Measurements from ENCODE around the gene CD93. TPM values are rescaled to one million over a fixed set of nuclear protein-coding genes. Genes with fewer than 3 reads are reported as not detected.

The CD93 gene
- polyA plus RNA-seq, 1 donor from 2014 or later, result not detected

- peak within 1 kb of the TSS; percentile 16 for H3K9ac ChIP-seq (ENCODE audit: low read length)
- peak within 1 kb of the TSS; percentile 66 for H3K4me3 ChIP-seq (ENCODE audit: low read length)
- no peaks in the 10 kb centered on the region for H3K9me2 ChIP-seq (ENCODE audit: insufficient read depth, low read length)
- H3K27me3 ChIP-seq (ENCODE audit: insufficient read depth, low read depth, low read length), result peaks cover 93% of the 10 kb centered on the region
- no peaks in the 10 kb centered on the region for H3K79me2 ChIP-seq (replicated peaks; ENCODE audit: insufficient read depth, low read length)
- H3K36me3 ChIP-seq (ENCODE audit: insufficient read depth, low read length), result no peaks in the 10 kb centered on the region
- H3K9me3 ChIP-seq (ENCODE audit: low read length), result no peaks in the 10 kb centered on the region
- TF ChIP-seq EZH2 (IDR thresholded peaks at IDR 0.05; ENCODE audit: borderline replicate concordance, insufficient read depth, low read length, poor library complexity, severe bottlenecking) (peak; percentile 43), RAD21 (conservative IDR thresholded peaks at IDR 0.05) (no peak)
- H3F3A ChIP-seq (ENCODE audit: insufficient read depth, low read length, poor library complexity, severe bottlenecking), result no peaks in the 10 kb centered on the region
- H3K27ac ChIP-seq (ENCODE audit: low read length), result no peak within 1 kb of the TSS
- peak within 1 kb of the TSS; percentile 8 for H2AFZ ChIP-seq (ENCODE audit: low read depth, low read length)
- peak within 1 kb of the TSS; percentile 35 for H3K4me2 ChIP-seq (ENCODE audit: low read length)
- no peaks in the 10 kb centered on the region for H4K20me1 ChIP-seq (ENCODE audit: insufficient read depth)
These were observed 36.7 kb downstream of the CD93 start, which contains the start of gene THBD for GRCh38 chr20:23049201-23050075. Gene THBD, minus strand, starts transcription at chr20:23049672. Its CDS starts 168 bp downstream, at chr20:23049504.

GRCh38 chr20:23048283-23049200, 37.6 kb downstream of the CD93 start:
- H3K9me2 ChIP-seq (ENCODE audit: insufficient read depth, low read length), result no peaks in the 10 kb centered on the region
- peaks cover 99% of the 10 kb centered on the region for H3K27me3 ChIP-seq (ENCODE audit: insufficient read depth, low read depth, low read length)
- no peaks in the 10 kb centered on the region for H3K9me3 ChIP-seq (ENCODE audit: low read length)
- TF ChIP-seq TAF1 (IDR thresholded peaks at IDR 0.05; ENCODE audit: low read depth), result no peak
- TF ChIP-seq, protein P1, sequence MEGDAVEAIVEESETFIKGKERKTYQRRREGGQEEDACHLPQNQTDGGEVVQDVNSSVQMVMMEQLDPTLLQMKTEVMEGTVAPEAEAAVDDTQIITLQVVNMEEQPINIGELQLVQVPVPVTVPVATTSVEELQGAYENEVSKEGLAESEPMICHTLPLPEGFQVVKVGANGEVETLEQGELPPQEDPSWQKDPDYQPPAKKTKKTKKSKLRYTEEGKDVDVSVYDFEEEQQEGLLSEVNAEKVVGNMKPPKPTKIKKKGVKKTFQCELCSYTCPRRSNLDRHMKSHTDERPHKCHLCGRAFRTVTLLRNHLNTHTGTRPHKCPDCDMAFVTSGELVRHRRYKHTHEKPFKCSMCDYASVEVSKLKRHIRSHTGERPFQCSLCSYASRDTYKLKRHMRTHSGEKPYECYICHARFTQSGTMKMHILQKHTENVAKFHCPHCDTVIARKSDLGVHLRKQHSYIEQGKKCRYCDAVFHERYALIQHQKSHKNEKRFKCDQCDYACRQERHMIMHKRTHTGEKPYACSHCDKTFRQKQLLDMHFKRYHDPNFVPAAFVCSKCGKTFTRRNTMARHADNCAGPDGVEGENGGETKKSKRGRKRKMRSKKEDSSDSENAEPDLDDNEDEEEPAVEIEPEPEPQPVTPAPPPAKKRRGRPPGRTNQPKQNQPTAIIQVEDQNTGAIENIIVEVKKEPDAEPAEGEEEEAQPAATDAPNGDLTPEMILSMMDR (IDR thresholded peaks at IDR 0.05; ENCODE audit: poor library complexity, severe bottlenecking), result peak; percentile 60
- TF ChIP-seq EZH2 (IDR thresholded peaks at IDR 0.05; ENCODE audit: borderline replicate concordance, insufficient read depth, low read length, poor library complexity, severe bottlenecking), result peak; percentile 72
- H4K20me1 ChIP-seq (ENCODE audit: insufficient read depth), result no peaks in the 10 kb centered on the region
- H3K4me3 ChIP-seq (ENCODE audit: low read length), result peak overlapping the region; percentile 66
- no peak overlapping the region for H3K27ac ChIP-seq (ENCODE audit: low read length)
- no peaks in the 10 kb centered on the region for H3F3A ChIP-seq (ENCODE audit: insufficient read depth, low read length, poor library complexity, severe bottlenecking)
- H3K9ac ChIP-seq (ENCODE audit: low read length), result peak overlapping the region; percentile 16
- H3K36me3 ChIP-seq (ENCODE audit: insufficient read depth, low read length), result no peaks in the 10 kb centered on the region
- H2AFZ ChIP-seq (ENCODE audit: low read depth, low read length), result peak overlapping the region; percentile 8
- H3K79me2 ChIP-seq (replicated peaks; ENCODE audit: insufficient read depth, low read length), result no peaks in the 10 kb centered on the region
- H3K4me2 ChIP-seq (ENCODE audit: low read length), result no peak overlapping the region

GRCh38 chr20:23047738-23048214, 38.3 kb downstream of the CD93 start:
- Histone ChIP-seq H3K9ac (ENCODE audit: low read length) (no peak overlapping the region), H3K27me3 (ENCODE audit: insufficient read depth, low read depth, low read length) (peaks cover 95% of the 10 kb centered on the region), H3K4me2 (ENCODE audit: low read length) (no peak overlapping the region), H3K27ac (ENCODE audit: low read length) (no peak overlapping the region), H3K9me2 (ENCODE audit: insufficient read depth, low read length) (no peaks in the 10 kb centered on the region), H2AFZ (ENCODE audit: low read depth, low read length) (no peak overlapping the region), H4K20me1 (ENCODE audit: insufficient read depth) (no peaks in the 10 kb centered on the region), H3K9me3 (ENCODE audit: low read length) (no peaks in the 10 kb centered on the region), H3K79me2 (replicated peaks; ENCODE audit: insufficient read depth, low read length) (no peaks in the 10 kb centered on the region), H3F3A (ENCODE audit: insufficient read depth, low read length, poor library complexity, severe bottlenecking) (no peaks in the 10 kb centered on the region), H3K4me3 (ENCODE audit: low read length) (peak overlapping the region; percentile 66), H3K36me3 (ENCODE audit: insufficient read depth, low read length) (no peaks in the 10 kb centered on the region)
- TF ChIP-seq, protein P2, sequence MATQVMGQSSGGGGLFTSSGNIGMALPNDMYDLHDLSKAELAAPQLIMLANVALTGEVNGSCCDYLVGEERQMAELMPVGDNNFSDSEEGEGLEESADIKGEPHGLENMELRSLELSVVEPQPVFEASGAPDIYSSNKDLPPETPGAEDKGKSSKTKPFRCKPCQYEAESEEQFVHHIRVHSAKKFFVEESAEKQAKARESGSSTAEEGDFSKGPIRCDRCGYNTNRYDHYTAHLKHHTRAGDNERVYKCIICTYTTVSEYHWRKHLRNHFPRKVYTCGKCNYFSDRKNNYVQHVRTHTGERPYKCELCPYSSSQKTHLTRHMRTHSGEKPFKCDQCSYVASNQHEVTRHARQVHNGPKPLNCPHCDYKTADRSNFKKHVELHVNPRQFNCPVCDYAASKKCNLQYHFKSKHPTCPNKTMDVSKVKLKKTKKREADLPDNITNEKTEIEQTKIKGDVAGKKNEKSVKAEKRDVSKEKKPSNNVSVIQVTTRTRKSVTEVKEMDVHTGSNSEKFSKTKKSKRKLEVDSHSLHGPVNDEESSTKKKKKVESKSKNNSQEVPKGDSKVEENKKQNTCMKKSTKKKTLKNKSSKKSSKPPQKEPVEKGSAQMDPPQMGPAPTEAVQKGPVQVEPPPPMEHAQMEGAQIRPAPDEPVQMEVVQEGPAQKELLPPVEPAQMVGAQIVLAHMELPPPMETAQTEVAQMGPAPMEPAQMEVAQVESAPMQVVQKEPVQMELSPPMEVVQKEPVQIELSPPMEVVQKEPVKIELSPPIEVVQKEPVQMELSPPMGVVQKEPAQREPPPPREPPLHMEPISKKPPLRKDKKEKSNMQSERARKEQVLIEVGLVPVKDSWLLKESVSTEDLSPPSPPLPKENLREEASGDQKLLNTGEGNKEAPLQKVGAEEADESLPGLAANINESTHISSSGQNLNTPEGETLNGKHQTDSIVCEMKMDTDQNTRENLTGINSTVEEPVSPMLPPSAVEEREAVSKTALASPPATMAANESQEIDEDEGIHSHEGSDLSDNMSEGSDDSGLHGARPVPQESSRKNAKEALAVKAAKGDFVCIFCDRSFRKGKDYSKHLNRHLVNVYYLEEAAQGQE (IDR thresholded peaks at IDR 0.05; ENCODE audit: borderline replicate concordance), result no peak
- no peak for TF ChIP-seq SMC3 (conservative IDR thresholded peaks at IDR 0.05; ENCODE audit: poor library complexity)
- no peak for TF ChIP-seq MXI1 (conservative IDR thresholded peaks at IDR 0.05; ENCODE audit: poor library complexity, severe bottlenecking)
- no peak for TF ChIP-seq EZH2 (IDR thresholded peaks at IDR 0.05; ENCODE audit: borderline replicate concordance, insufficient read depth, low read length, poor library complexity, severe bottlenecking)
- TF ChIP-seq, protein P1 (IDR thresholded peaks at IDR 0.05; ENCODE audit: poor library complexity, severe bottlenecking), result no peak
- no peak for TF ChIP-seq EP300 (conservative IDR thresholded peaks at IDR 0.05; ENCODE audit: poor library complexity, severe bottlenecking)

All from neural cell (in vitro differentiated cells).